HepG2 (cell line): ENCODE data around the gene IL17D. TPM values are rescaled to one million over a fixed set of nuclear protein-coding genes. Genes with fewer than 3 reads are reported as not detected.

ENCODE experiments used
- ATAC-seq: fragments of 200-7000 bp; cut with Tn5 transposase; 3 replicates; pipeline ENCODE4 v1.9.1; 2020; ENCODE audit warnings: mild to moderate bottlenecking, moderate library complexity
- BruUV-seq: library from RNA; stranded (reverse); fragments of 400-500 nt; replicated peaks from 2 replicates; lab custom pipeline; 2021; lab: Mats Ljungman, UMichigan
- CTCF ChIA-PET: fragments of 300-600 bp; formaldehyde crosslinking; extraction: SDS; loops from one replicate; lab custom pipeline; 2021; ENCODE audit warnings: low total read pairs, inconsistent platforms, low intra/inter-chr PET ratio; lab: Yijun Ruan, JAX
- POLR2A ChIA-PET: fragments of 350-600 bp; sonication (Branson Sonifier 250); formaldehyde crosslinking; loops from one replicate; lab custom pipeline; 2020; ENCODE audit warnings: antibody characterized with exemption, inconsistent platforms; lab: Yijun Ruan, JAX
- DNase-seq: peaks from one replicate; pipeline ENCODE4 v3.0.0-alpha.2; 2015; ENCODE audit warnings: low spot score
- FAIRE-seq: peaks from 3 replicates; lab custom pipeline; 2011; peaks lifted over from hg19 to GRCh38; lab: Jason Lieb, UNC
- H2AFZ ChIP-seq: one replicate; pipeline ENCODE4 v1.6.1; 2011; ENCODE audit warnings: low read length, inconsistent platforms
- H3K27ac ChIP-seq: fragments of 300-600 bp; 3 replicates; pipeline ENCODE4 v1.8.0; 2011; ENCODE audit warnings: mixed run types, mild to moderate bottlenecking, mixed read lengths, low read length, inconsistent platforms; ENCODE audit not compliant: insufficient read depth; ENCODE audit errors: extremely low read length
- H3K27me3 ChIP-seq, 2 experiments: fragments of 200-600 bp in 1 of 2; 2 replicates in 1 of 2; 3 replicates in 1 of 2; pipeline versions ENCODE4 v1.6.0 to v1.8.0; 2011; ENCODE audit warnings: low read length in 2 of 2, mild to moderate bottlenecking in 2 of 2, moderate library complexity in 2 of 2, inconsistent platforms in 1 of 2; ENCODE audit not compliant: insufficient read depth in 2 of 2, control insufficient read depth in 1 of 2
- H3K36me3 ChIP-seq, 2 experiments: fragments of 200-600 bp in 1 of 2; replicated peaks in 1 of 2; 2 replicates in 1 of 2; 3 replicates in 1 of 2; pipeline versions ENCODE4 v1.5.1 to v1.8.0; 2011; ENCODE audit warnings: low read length in 2 of 2, inconsistent platforms in 1 of 2; ENCODE audit not compliant: insufficient read depth in 2 of 2, control insufficient read depth in 1 of 2
- H3K4me1 ChIP-seq: 2 replicates; pipeline ENCODE4 v1.5.1; 2012; ENCODE audit warnings: low read length, inconsistent platforms; ENCODE audit not compliant: insufficient read depth
- H3K4me2 ChIP-seq: 2 replicates; pipeline ENCODE4 v1.6.0; 2011; ENCODE audit warnings: low read depth, low read length, inconsistent platforms
- H3K4me3 ChIP-seq, 3 experiments: fragments of 200-600 bp in 1 of 3; sonication (generic), shearing (Covaris generic) in 1 of 3; replicated peaks in 1 of 3; 2 replicates each; pipeline ENCODE4 v1.5.1; 2011 to 2016; ENCODE audit warnings: low read length in 3 of 3, inconsistent platforms in 2 of 3, low read depth in 2 of 3, mild to moderate bottlenecking in 2 of 3, control low read depth in 1 of 3, mixed read lengths in 1 of 3; ENCODE audit not compliant: insufficient read depth in 1 of 3
- H3K79me2 ChIP-seq: one replicate; pipeline ENCODE4 v1.6.1; 2011; ENCODE audit warnings: low read length, inconsistent platforms; ENCODE audit not compliant: insufficient read depth
- H3K9ac ChIP-seq: 2 replicates; pipeline ENCODE4 v1.6.0; 2011; ENCODE audit warnings: mild to moderate bottlenecking, low read depth, low read length, inconsistent platforms; ENCODE audit not compliant: insufficient read depth
- H3K9me3 ChIP-seq: 2 replicates; pipeline ENCODE4 v1.5.1; 2012; ENCODE audit warnings: mild to moderate bottlenecking, low read length
- H4K20me1 ChIP-seq: 2 replicates; pipeline ENCODE4 v1.6.0; 2011; ENCODE audit warnings: inconsistent platforms, mild to moderate bottlenecking, low read length, moderate library complexity; ENCODE audit not compliant: insufficient read depth
- DMAP1 ChIP-seq: IDR thresholded peaks from 2 replicates; pipeline ENCODE4 v1.6.1; 2016
- HNRNPH1 ChIP-seq: fragments of 200-400 bp; formaldehyde crosslinking; optimal IDR thresholded peaks from 2 replicates; pipeline ENCODE3; 2017; ENCODE audit warnings: mild to moderate bottlenecking, low read depth, low read length
- PRMT3 ChIP-seq: sonication (generic); formaldehyde crosslinking; IDR thresholded peaks from 2 replicates; pipeline ENCODE4 v1.8.1; 2022; ENCODE audit warnings: low read depth, mild to moderate bottlenecking, moderate library complexity, missing genetic modification reagents, borderline replicate concordance
- RBAK ChIP-seq: sonication (generic); formaldehyde crosslinking; IDR thresholded peaks from 2 replicates; pipeline ENCODE4 v1.5.1; 2020; ENCODE audit warnings: mild to moderate bottlenecking, missing genetic modification reagents
- RBM22 ChIP-seq: fragments of 200-400 bp; formaldehyde crosslinking; optimal IDR thresholded peaks from 2 replicates; pipeline ENCODE3; 2017; ENCODE audit warnings: mild to moderate bottlenecking, low read length, moderate library complexity
- SYNCRIP ChIP-seq: fragments of 200-400 bp; formaldehyde crosslinking; IDR thresholded peaks from 2 replicates; pipeline ENCODE4 v1.6.1; 2018; ENCODE audit warnings: mild to moderate bottlenecking, low read depth, low read length; ENCODE audit not compliant: insufficient read depth
- ZNF207 ChIP-seq: fragments of 450-650 bp; IDR thresholded peaks from 2 replicates; pipeline ENCODE4 v1.6.1; 2016; ENCODE audit warnings: antibody characterized with exemption, borderline replicate concordance
- ZNF224 ChIP-seq: sonication (generic); formaldehyde crosslinking; IDR thresholded peaks from 2 replicates; pipeline ENCODE4 v1.5.0; 2020; ENCODE audit warnings: mild to moderate bottlenecking, missing genetic modification reagents
- ZNF468 ChIP-seq: sonication (generic); formaldehyde crosslinking; IDR thresholded peaks from 2 replicates; pipeline ENCODE4 v1.8.0; 2022; ENCODE audit warnings: mild to moderate bottlenecking, moderate library complexity, missing genetic modification reagents
- ZNF616 ChIP-seq: sonication (generic); formaldehyde crosslinking; IDR thresholded peaks from 2 replicates; pipeline ENCODE4 v1.5.0; 2020; ENCODE audit warnings: low read depth, mild to moderate bottlenecking, missing genetic modification reagents
- ZNF713 ChIP-seq: sonication (generic); formaldehyde crosslinking; IDR thresholded peaks from 2 replicates; pipeline ENCODE4 v1.4.0; 2020; ENCODE audit warnings: mild to moderate bottlenecking, missing genetic modification reagents
- ZNF720 ChIP-seq: sonication (generic); formaldehyde crosslinking; IDR thresholded peaks from 2 replicates; pipeline ENCODE4 v1.4.0; 2020; ENCODE audit warnings: missing genetic modification reagents
- WGBS: methylation state at CpG from one replicate; pipeline ENCODE4 v1.1.6; 2017; ENCODE audit warnings: low lambda C conversion rate; 5-methylcytosine and 5-hydroxymethylcytosine counted together
- in situ Hi-C: cut with HindIII; loops from 2 replicates; pipeline ENCODE4 v1.10.0; 2017; ENCODE audit warnings: low pct_unique_long_range_greater_than_20kb; ENCODE audit not compliant: extremely low pct_ligation_motif_present
- intact Hi-C: fragments of 100-400 bp; cut with micrococcal nuclease; formaldehyde crosslinking; loops from one replicate; pipeline ENCODE4 v1.10.0; 2022; ENCODE audit not compliant: unreplicated experiment
- polyA plus RNA-seq, 8 experiments: library from polyadenylated mRNA; depleted of rRNA in 3 of 8; stranded (reverse) in 7 of 8; unstranded in 1 of 8; fragments of >200 nt; fragmentation: Illumina TruSeq in 4 of 8; extraction: Trizol in 4 of 8; gene quantifications; 2 replicates each; pipeline versions ENCODE4 v1.2.1 to v1.2.3, GENCODE V29; 2011 to 2016; ENCODE audit warnings: low read depth in 4 of 8, missing spikeins in 1 of 8, mixed read lengths in 1 of 8; ENCODE audit not compliant: insufficient read depth in 1 of 8
- total RNA-seq, 5 experiments: library from RNA; depleted of rRNA; stranded (reverse); fragments of >200 nt; fragmentation: Illumina TruSeq; extraction: Trizol; gene quantifications; 2 replicates each; pipeline ENCODE4 v1.2.3, GENCODE V29; 2016; ENCODE audit warnings: low read depth in 1 of 5
- TF ChIP-seq, protein P1 (sequence below): IDR thresholded peaks from 2 replicates; pipeline ENCODE4 v1.6.1; 2016; ENCODE audit warnings: low read depth, control low read depth
- TF ChIP-seq, protein P2 (sequence below): sonication (generic); formaldehyde crosslinking; IDR thresholded peaks from 2 replicates; pipeline ENCODE4 v1.5.0; 2020; ENCODE audit warnings: missing genetic modification reagents
- TF ChIP-seq, protein P3 (sequence below): sonication (generic); formaldehyde crosslinking; IDR thresholded peaks from 2 replicates; pipeline ENCODE4 v1.9.0; 2021; ENCODE audit warnings: missing genetic modification reagents, borderline replicate concordance
- TF ChIP-seq, protein P4 (sequence below): sonication (generic); formaldehyde crosslinking; IDR thresholded peaks from 2 replicates; pipeline ENCODE4 v1.4.0; 2020; ENCODE audit warnings: mild to moderate bottlenecking, low read depth, missing genetic modification reagents

Gene IL17D
- total and polyA plus RNA-seq, 2 of the 13 experiments (the other 11 are each of a cell fraction or from before 2014, with no cell fraction given): 1.1 to 2.2 TPM

GRCh38 chr13:20686863-20687579, 16.5 kb upstream of the IL17D start (continued):
- TF ChIP-seq, protein P1, sequence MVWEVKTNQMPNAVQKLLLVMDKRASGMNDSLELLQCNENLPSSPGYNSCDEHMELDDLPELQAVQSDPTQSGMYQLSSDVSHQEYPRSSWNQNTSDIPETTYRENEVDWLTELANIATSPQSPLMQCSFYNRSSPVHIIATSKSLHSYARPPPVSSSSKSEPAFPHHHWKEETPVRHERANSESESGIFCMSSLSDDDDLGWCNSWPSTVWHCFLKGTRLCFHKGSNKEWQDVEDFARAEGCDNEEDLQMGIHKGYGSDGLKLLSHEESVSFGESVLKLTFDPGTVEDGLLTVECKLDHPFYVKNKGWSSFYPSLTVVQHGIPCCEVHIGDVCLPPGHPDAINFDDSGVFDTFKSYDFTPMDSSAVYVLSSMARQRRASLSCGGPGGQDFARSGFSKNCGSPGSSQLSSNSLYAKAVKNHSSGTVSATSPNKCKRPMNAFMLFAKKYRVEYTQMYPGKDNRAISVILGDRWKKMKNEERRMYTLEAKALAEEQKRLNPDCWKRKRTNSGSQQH: no peak
- TF ChIP-seq ZNF720 (CRISPR knock-in tag): no peak
- TF ChIP-seq, all 625 proteins: peak for 0

- Histone ChIP-seq H3K36me3 (no peaks in the 10 kb centered on the region), H3K9ac (no peak overlapping the region), H3K27ac (no peak overlapping the region), H3K4me1 (no peaks in the 10 kb centered on the region), H3K9me3 (no peaks in the 10 kb centered on the region), H4K20me1 (no peaks in the 10 kb centered on the region), H3K79me2 (no peaks in the 10 kb centered on the region), H2AFZ (no peak overlapping the region), H3K4me2 (no peak overlapping the region), H3K27me3 (no peaks in the 10 kb centered on the region), H3K4me3 (no peak overlapping the region)
- ATAC-seq (no peak), FAIRE-seq (no peak), DNase-seq (no peak)
- BruUV-seq: no TSS peak
- 96% methylated on average over 3 of the region's 3 CpGs for WGBS
- ChIA-PET POLR2A (no interaction called here), CTCF (no interaction called here)
- in situ Hi-C loops (no loop called here), intact Hi-C loops (no loop called here)
- TF ChIP-seq, protein P2, sequence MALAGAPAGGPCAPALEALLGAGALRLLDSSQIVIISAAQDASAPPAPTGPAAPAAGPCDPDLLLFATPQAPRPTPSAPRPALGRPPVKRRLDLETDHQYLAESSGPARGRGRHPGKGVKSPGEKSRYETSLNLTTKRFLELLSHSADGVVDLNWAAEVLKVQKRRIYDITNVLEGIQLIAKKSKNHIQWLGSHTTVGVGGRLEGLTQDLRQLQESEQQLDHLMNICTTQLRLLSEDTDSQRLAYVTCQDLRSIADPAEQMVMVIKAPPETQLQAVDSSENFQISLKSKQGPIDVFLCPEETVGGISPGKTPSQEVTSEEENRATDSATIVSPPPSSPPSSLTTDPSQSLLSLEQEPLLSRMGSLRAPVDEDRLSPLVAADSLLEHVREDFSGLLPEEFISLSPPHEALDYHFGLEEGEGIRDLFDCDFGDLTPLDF (CRISPR knock-in tag): no peak
- no peak for TF ChIP-seq ZNF224 (CRISPR knock-in tag)
- no peak for TF ChIP-seq RBAK (CRISPR knock-in tag)
- TF ChIP-seq PRMT3 (CRISPR knock-in tag): no peak
- TF ChIP-seq ZNF207: no peak
- TF ChIP-seq HNRNPH1: no peak
- TF ChIP-seq RBM22: no peak
- TF ChIP-seq DMAP1: no peak
- TF ChIP-seq, protein P3, sequence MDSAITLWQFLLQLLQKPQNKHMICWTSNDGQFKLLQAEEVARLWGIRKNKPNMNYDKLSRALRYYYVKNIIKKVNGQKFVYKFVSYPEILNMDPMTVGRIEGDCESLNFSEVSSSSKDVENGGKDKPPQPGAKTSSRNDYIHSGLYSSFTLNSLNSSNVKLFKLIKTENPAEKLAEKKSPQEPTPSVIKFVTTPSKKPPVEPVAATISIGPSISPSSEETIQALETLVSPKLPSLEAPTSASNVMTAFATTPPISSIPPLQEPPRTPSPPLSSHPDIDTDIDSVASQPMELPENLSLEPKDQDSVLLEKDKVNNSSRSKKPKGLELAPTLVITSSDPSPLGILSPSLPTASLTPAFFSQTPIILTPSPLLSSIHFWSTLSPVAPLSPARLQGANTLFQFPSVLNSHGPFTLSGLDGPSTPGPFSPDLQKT (CRISPR knock-in tag): no peak
- no peak for TF ChIP-seq ZNF468 (CRISPR knock-in tag)
- no peak for TF ChIP-seq SYNCRIP
- TF ChIP-seq ZNF713: no peak
- TF ChIP-seq, protein P4, sequence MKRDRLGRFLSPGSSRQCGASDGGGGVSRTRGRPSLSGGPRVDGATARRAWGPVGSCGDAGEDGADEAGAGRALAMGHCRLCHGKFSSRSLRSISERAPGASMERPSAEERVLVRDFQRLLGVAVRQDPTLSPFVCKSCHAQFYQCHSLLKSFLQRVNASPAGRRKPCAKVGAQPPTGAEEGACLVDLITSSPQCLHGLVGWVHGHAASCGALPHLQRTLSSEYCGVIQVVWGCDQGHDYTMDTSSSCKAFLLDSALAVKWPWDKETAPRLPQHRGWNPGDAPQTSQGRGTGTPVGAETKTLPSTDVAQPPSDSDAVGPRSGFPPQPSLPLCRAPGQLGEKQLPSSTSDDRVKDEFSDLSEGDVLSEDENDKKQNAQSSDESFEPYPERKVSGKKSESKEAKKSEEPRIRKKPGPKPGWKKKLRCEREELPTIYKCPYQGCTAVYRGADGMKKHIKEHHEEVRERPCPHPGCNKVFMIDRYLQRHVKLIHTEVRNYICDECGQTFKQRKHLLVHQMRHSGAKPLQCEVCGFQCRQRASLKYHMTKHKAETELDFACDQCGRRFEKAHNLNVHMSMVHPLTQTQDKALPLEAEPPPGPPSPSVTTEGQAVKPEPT (CRISPR knock-in tag): no peak
- TF ChIP-seq ZNF616 (CRISPR knock-in tag): no peak
Observed at GRCh38 chr13:20689291-20689690, 14.2 kb upstream of the IL17D start.
